Measurements from ENCODE around the gene RNASE13. TPM values are rescaled to one million over a fixed set of nuclear protein-coding genes. Genes with fewer than 3 reads are reported as not detected.

Gene RNASE13
- total RNA-seq, 1 experiment from 2014 or later = not detected

DNA sequence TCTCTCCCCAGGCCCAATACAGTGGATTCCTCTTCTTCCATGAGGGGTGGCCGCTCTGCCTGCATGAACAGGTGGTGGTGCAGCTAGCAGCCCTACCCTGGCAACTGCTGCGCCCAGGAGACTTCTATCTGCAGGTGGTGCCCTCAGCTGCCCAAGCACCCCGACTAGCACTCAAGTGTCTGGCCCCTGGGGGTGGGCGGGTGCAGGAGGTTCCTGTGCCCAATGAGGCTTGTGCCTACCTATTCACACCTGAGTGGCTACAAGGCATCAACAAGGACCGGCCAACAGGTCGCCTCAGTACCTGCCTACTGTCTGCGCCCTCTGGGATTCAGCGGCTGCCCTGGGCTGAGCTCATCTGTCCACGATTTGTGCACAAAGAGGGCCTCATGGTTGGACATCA lies 39.3 kb upstream of the RNASE13 start:
- no peak overlapping the region for H2BK120ac ChIP-seq (ENCODE audit: low read depth, low read length, poor library complexity, severe bottlenecking)
- H3K79me2 ChIP-seq (ENCODE audit: insufficient read depth, low read length) = no peaks in the 10 kb centered on the region
- no peak overlapping the region for H3K27ac ChIP-seq (ENCODE audit: insufficient read length, low read depth, low read length)
- no peak overlapping the region for H2BK20ac ChIP-seq (ENCODE audit: low read depth, low read length, poor library complexity, severe bottlenecking)
- H2BK15ac ChIP-seq (ENCODE audit: low read depth, low read length) = no peak overlapping the region
- Mint-ChIP-seq H3K9me3 (no peaks in the 10 kb centered on the region), H3K27ac (peak overlapping the region in 2 of 3 experiments; percentile 36 to 50; a peak in 2 of 7 replicates), H3K27me3 (ENCODE audit: low read depth) (no peaks in the 10 kb centered on the region; the same call in 1 of the 2 replicates), H3K36me3 (ENCODE audit: insufficient read depth in 1 of 3, low read depth in 3 of 3) (peaks cover 47 to 67% (median 62%) of the 10 kb centered on the region in 3 experiments), H3K4me1 (peaks cover 15 to 16% of the 10 kb centered on the region in 2 experiments), H3K4me3 (no peak overlapping the region)
- no peak overlapping the region for H2AK5ac ChIP-seq (ENCODE audit: insufficient read length, low read length)
- H3K14ac ChIP-seq (ENCODE audit: insufficient read depth, low read length) = no peak overlapping the region
- H3K4me2 ChIP-seq (ENCODE audit: insufficient read depth, insufficient read length, low read length) = no peak overlapping the region
- H2BK5ac ChIP-seq (ENCODE audit: insufficient read length, low read length) = no peak overlapping the region
- H4K91ac ChIP-seq (ENCODE audit: insufficient read length, low read depth, low read length) = no peak overlapping the region
- no peak overlapping the region for H4K8ac ChIP-seq (replicated peaks; ENCODE audit: insufficient read length, low read depth, low read length)
- WGBS (ENCODE audit: extremely low coverage, insufficient read length, low lambda C conversion rate) = no CpG with 5 or more reads among the region's 9 CpGs
- H3T11ph ChIP-seq (ENCODE audit: low read length) = no peak overlapping the region
- H4K20me1 ChIP-seq (ENCODE audit: control insufficient read depth, insufficient read depth, insufficient read length) = no peaks in the 10 kb centered on the region
- no peak overlapping the region for H3K18ac ChIP-seq (ENCODE audit: insufficient read length, low read depth, low read length)
- no peak overlapping the region for H4K5ac ChIP-seq (ENCODE audit: insufficient read length, low read depth, low read length)
- H3K9me3 ChIP-seq (ENCODE audit: control insufficient read depth, low read depth, low read length) = no peaks in the 10 kb centered on the region
- H2BK12ac ChIP-seq (ENCODE audit: insufficient read length, low read depth, low read length) = no peak overlapping the region
- TF ChIP-seq, protein P1, sequence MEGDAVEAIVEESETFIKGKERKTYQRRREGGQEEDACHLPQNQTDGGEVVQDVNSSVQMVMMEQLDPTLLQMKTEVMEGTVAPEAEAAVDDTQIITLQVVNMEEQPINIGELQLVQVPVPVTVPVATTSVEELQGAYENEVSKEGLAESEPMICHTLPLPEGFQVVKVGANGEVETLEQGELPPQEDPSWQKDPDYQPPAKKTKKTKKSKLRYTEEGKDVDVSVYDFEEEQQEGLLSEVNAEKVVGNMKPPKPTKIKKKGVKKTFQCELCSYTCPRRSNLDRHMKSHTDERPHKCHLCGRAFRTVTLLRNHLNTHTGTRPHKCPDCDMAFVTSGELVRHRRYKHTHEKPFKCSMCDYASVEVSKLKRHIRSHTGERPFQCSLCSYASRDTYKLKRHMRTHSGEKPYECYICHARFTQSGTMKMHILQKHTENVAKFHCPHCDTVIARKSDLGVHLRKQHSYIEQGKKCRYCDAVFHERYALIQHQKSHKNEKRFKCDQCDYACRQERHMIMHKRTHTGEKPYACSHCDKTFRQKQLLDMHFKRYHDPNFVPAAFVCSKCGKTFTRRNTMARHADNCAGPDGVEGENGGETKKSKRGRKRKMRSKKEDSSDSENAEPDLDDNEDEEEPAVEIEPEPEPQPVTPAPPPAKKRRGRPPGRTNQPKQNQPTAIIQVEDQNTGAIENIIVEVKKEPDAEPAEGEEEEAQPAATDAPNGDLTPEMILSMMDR (conservative IDR thresholded peaks at IDR 0.05) = no peak
- no peak overlapping the region for H2AFZ ChIP-seq (ENCODE audit: low read length)
- no peak overlapping the region for H3K9ac ChIP-seq (ENCODE audit: extremely low read depth, insufficient read length, low read length)
- no peak for DNase-seq
- H3K4me1 ChIP-seq (ENCODE audit: insufficient read depth, low read length) = peaks cover 4% of the 10 kb centered on the region; the same call in 1 of the 2 replicates
- H3K79me1 ChIP-seq (ENCODE audit: insufficient read depth, low read depth, low read length, poor library complexity, severe bottlenecking) = no peaks in the 10 kb centered on the region
- no peak overlapping the region for H3K4ac ChIP-seq (ENCODE audit: low read depth, low read length)
- H3K23me2 ChIP-seq (ENCODE audit: insufficient read length, low read depth, low read length, poor library complexity, severe bottlenecking) = peaks cover 27% of the 10 kb centered on the region
- H3K56ac ChIP-seq (ENCODE audit: insufficient read length, low read depth, low read length) = no peak overlapping the region
- H3K23ac ChIP-seq (ENCODE audit: insufficient read length, low read depth, low read length) = no peak overlapping the region
- no peaks in the 10 kb centered on the region for H3K27me3 ChIP-seq (ENCODE audit: insufficient read depth, low read length)
